ENCODE results near the gene CYB561.

GRCh38 chr17:63488851-63489250 is 42.7 kb upstream of the CYB561 start:
- TF ChIP-seq POLR2AphosphoS5 (IDR thresholded peaks at IDR 0.05; ENCODE audit: low read depth, low read length) (no peak), TAF1 (IDR thresholded peaks at IDR 0.05; ENCODE audit: low read depth, low read length) (no peak), POLR2A (IDR thresholded peaks at IDR 0.05; ENCODE audit: low read depth, low read length) (no peak), SPI1 (IDR thresholded peaks at IDR 0.05; ENCODE audit: low read depth, low read length) (no peak), PAX5 (IDR thresholded peaks at IDR 0.05; ENCODE audit: insufficient read depth, low read length, severe bottlenecking) (no peak)
